Colon (tissue), 2 donors: Measurements from ENCODE around the gene CATSPERZ.
"Not testable (repeated sequence)": the region's sequence is repeated elsewhere in the genome, so short reads cannot be mapped to it uniquely, and the experiment has no call there.

Source experiments
- FAIRE-seq: peaks from 2 replicates; lab custom pipeline; 2012; peaks lifted over from hg19 to GRCh38; lab: Jason Lieb, UNC
- donor health status: control.
- donor health status: control.

Gene CATSPERZ

DNA sequence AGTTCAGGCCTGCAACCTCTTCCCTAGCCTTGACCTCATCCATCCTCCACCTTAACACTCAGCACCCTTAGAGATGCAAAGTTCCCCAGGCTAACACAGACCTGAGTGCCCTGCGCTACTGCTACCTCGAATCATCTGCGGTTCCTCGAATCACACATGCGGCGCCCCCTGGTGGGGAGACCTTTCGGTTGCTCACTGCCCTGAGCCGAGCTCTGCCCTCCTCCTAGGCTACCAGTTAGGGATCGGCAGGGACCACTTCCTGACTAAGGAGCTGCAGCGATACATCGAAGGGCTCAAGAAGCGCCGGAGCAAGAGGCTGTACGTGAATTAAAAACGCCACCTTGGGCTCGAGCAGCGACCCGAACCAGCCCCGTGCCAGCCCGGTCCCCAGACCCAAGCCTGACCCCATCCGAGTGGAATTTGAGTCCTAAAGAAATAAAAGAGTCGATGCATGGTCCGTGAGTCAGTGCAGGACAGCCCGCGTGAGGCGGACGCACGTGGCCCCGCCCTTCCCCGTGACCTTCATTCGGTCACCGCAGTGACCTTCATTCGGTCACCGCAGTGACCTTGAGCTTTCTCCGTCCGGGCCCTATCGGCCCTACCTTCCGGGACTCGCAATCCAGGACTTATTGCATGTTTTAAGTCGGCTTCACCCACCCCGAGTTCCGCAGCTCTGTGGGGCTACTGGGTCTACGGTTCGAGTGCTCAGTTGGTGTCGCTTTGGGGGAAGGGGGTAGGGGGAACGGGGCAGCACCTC, 4.3 kb downstream of the CATSPERZ start:
- FAIRE-seq, result no peak

DNA sequence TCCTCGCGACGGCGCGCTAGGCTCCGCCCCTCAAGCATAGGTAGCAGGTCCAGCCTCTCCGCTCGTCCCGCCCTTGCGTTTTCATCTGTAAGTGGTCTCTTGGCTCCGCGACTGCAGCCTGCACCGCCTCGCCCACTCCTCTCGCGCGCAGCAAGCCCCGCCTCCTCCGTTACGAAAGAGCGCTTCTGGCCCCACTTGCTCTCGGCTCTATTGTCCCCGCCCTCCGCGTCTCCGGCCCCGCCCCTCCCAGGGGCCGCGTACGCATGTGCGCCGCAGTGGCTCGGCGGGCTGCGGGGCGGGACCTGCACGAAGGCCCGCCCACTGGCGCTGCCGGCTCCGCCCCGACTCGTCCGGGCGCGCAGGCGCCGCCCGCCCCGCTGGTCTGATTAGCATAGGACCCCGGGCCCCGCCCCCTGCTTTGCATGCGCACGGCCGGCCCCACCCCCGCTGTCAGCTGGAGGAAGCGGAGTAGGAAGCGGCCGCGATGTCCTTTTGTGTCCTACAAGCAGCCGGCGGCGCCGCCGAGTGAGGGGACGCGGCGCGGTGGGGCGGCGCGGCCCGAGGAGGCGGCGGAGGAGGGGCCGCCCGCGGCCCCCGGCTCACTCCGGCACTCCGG, 5.0 kb downstream of the CATSPERZ start, which contains the start of gene ESRRA:
ESRRA (plus strand) TSS at position 450 of the 616 bp plus-strand sequence. CDS start 1,656 bp downstream, outside the sequence.
- no peak for FAIRE-seq

DNA sequence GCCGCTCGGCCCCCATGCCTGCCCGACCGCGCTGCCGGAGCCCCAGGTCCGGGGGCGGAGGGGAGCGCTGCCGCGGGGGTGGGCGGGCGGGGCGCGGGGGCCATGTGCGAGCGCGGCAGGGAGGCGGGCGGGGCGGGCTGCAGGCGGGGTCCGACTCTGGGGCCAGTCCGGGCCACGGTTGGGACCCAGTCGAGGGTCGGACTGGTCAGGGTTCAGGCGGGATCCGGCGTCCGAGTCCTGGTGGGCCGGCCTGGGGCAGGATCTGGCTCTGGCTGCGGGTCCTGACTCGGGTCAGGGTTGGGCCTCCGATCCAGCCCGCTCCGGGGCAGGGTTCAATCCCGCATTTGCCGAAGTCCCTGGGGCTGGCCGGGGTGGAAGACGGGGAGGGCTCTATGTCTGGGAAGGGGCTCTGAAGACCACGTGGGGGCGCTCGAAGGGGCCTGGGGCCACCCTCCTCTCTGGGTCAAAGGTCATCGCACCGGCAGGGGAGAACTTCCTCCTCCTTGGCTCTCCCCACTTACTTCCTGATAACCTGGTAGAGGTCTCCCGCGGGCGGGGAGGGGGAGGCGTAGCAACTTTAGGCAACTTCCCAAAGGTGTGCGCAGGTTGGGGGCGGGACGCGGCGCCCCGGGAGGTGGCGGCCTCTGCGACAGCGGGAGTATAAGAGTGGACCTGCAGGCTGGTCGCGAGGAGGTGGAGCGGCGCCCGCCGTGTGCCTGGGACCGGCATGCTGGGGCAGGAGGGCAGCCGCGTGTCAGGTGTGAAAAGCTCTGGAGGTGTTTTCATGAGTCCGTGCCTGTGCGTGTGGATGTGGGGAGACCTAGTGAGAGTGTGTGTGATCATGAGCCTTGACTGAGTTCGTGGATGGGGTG, 5.8 kb downstream of the CATSPERZ start:
- no peak for FAIRE-seq

DNA sequence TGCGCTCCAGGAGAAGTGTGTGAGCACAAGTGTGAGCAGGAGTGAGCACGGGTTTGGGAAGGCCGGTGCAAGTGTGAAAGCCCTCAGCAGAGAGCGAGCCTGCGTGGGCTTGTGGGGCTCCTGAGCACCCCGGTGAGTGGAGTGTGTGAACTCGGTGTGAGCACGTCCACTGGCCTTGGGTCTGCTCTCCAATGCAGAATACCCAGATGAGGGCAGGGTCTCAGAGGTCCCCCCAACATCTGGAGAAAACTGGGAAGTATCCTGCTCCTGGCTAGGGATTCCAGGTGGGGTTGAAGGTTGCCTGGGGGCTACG, 6.4 kb downstream of the CATSPERZ start:
- FAIRE-seq, result no peak

DNA sequence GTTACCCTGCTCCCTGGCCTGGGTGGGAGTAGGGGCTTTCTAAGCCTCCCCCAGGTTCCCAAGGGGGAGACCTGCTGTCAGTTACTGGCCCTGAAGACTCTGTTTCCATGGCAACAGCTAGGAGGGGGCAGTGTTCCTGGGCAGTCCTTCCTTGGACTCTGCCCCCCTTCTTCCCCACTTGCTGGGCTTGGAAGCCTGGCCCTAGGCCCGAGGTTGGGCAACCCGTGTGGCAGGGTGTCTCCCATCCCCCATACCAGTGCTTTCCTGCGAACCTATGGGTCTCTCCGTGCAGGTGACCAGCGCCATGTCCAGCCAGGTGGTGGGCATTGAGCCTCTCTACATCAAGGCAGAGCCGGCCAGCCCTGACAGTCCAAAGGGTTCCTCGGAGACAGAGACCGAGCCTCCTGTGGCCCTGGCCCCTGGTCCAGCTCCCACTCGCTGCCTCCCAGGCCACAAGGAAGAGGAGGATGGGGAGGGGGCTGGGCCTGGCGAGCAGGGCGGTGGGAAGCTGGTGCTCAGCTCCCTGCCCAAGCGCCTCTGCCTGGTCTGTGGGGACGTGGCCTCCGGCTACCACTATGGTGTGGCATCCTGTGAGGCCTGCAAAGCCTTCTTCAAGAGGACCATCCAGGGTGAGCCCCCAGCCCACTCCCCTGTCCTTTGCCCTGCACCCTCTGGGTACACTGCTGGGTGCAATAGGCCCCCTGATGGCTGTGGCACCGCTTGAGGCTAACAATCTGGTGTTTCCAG, 6.9 kb downstream of the CATSPERZ start:
- FAIRE-seq, result no peak

DNA sequence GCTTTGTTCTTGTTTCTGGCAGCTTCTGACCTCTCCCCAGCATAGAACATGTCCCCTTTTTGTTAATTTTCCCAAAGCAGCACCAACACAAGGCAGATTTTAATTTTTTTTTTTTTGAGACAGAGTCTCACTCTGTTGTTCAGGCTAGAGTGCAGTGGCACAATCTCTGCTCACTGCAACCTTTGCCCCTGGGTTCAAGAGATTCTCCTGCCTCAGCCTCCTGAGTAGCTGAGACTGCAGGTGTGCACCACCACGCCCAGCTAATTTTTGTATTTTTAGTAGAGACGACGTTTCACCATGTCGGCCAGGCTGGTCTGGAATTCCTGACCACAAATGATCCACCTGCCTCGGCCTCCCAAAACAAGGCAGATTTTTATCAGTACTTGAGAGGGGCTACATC, 7.6 kb downstream of the CATSPERZ start:
- not testable (repeated sequence) for FAIRE-seq

DNA sequence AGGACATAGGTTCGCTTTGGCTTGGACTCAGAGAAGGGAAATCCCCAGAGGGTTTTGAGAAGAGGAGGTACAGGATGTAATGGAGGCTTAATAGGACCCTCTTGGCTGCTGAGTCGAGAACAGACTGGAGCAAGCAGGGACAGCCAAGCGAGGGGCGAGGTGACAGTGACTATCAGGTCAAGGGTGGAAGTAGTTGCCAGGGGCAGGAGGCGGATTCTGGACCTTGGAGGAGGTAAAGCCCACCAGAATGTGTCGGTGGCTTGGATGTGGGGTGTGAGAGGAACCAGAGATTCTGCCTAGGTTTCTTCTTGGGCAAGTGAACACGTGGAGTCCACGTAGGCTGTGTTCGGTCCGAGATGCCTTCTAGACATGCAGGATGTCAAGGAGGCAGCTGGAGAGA, 12.8 kb downstream of the CATSPERZ start:
- no peak for FAIRE-seq

DNA sequence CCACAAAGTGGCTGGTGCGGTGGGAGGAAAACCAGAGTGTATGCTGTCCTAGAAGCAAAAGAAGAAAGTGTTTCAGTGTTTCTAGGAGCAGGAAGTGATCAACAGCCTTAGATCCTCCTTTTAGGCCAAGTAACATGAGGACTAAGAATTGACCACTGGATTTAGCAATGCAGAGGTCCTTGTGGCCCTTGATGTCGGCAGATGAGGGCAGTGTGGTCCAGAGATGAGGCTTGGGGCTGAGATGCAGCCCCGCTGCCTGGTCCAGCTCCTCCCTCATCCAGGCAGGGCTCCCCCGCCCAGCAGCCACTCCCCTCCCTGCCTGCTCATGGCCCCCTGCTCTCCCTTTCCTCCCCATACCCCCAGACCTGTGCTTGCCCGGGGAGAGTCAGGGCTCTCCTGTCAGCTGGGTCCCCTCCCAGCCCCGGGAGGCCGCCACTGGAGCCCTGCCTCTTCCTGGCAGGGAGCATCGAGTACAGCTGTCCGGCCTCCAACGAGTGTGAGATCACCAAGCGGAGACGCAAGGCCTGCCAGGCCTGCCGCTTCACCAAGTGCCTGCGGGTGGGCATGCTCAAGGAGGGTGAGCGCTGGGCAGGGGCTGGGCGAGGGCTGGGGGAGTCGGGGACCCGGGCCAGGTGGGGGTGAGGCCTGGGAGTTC, 13.5 kb downstream of the CATSPERZ start:
- FAIRE-seq, result no peak

DNA sequence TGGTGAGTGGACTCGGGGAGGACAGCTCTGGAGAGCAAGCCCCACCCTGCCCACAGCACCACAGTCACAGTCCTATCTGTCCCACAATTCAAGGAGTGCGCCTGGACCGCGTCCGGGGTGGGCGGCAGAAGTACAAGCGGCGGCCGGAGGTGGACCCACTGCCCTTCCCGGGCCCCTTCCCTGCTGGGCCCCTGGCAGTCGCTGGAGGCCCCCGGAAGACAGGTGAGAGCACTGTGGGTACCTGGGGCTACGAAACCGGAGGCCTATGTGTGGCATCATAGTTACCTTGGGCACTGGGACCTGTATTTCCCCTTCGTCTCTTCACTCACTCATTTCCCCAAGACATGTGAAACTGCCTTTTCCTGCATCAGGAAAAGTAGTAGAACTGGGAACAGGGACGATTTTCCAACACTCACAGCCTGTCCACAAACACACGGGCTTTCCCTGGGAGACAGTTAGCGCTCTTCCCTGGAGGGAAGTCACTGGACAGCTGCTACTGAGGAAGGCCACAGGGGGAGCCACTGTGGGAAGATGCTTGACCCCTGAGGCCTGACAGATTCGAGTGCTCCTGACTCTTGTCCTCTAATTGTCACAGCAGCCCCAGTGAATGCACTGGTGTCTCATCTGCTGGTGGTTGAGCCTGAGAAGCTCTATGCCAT, 14.1 kb downstream of the CATSPERZ start:
- FAIRE-seq, result no peak

DNA sequence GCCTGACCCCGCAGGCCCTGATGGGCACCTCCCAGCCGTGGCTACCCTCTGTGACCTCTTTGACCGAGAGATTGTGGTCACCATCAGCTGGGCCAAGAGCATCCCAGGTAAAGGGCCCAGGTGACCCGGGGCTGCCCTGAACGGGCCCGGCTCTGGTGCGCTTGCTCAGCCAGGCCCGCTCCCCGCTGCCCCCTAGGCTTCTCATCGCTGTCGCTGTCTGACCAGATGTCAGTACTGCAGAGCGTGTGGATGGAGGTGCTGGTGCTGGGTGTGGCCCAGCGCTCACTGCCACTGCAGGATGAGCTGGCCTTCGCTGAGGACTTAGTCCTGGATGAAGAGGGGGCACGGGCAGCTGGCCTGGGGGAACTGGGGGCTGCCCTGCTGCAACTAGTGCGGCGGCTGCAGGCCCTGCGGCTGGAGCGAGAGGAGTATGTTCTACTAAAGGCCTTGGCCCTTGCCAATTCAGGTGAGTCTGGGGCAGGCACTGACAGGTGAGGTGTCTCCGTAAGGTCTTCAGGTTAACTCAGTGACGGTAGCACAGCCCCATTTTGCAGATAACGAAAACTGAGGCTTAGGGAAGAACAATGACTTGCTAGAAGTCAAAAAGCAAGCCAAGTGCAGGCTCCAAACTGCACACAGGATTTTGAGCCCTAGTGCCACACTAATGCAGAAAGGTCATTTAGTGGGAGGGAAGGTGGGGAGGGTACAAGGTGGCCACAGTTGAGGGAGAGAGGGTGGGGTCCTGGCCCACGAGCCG, 14.8 kb downstream of the CATSPERZ start:
- FAIRE-seq, result no peak

DNA sequence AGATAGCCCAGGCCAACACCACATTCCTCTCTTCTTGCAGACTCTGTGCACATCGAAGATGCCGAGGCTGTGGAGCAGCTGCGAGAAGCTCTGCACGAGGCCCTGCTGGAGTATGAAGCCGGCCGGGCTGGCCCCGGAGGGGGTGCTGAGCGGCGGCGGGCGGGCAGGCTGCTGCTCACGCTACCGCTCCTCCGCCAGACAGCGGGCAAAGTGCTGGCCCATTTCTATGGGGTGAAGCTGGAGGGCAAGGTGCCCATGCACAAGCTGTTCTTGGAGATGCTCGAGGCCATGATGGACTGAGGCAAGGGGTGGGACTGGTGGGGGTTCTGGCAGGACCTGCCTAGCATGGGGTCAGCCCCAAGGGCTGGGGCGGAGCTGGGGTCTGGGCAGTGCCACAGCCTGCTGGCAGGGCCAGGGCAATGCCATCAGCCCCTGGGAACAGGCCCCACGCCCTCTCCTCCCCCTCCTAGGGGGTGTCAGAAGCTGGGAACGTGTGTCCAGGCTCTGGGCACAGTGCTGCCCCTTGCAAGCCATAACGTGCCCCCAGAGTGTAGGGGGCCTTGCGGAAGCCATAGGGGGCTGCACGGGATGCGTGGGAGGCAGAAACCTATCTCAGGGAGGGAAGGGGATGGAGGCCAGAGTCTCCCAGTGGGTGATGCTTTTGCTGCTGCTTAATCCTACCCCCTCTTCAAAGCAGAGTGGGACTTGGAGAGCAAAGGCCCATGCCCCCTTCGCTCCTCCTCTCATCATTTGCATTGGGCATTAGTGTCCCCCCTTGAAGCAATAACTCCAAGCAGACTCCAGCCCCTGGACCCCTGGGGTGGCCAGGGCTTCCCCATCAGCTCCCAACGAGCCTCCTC, 15.7 kb downstream of the CATSPERZ start:
- FAIRE-seq, result not testable (repeated sequence)

DNA sequence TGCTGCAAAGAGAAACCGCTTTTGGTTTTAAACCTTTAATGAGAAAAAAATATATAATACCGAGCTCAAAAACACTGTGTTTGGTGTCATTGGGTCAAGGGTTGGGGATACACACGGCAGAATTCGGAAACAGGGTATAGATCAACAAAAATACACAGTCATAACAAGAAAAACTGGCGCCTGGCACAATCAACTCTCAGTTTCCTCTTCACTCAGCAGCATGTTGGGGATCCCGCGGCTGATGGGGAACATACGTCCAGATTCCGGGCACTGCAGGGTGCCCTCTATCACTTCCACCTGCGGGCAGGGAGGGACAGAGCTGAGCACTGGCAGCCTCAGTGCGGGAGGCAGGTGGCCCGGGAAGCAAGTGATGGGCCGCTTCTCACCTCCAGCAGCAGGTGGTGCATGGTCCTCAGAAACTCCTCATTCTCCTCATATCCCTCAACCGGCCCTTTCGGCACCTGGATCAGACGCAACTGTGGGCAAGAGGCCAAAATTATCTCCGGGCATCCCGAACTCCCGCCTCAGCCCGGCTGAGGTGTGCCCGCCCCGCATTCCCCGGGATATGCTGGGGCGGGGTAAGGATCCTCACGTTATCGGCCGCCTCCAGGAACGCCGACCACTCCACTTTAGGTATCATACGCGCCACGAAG, 16.6 kb downstream of the CATSPERZ start:
- FAIRE-seq, result no peak

DNA sequence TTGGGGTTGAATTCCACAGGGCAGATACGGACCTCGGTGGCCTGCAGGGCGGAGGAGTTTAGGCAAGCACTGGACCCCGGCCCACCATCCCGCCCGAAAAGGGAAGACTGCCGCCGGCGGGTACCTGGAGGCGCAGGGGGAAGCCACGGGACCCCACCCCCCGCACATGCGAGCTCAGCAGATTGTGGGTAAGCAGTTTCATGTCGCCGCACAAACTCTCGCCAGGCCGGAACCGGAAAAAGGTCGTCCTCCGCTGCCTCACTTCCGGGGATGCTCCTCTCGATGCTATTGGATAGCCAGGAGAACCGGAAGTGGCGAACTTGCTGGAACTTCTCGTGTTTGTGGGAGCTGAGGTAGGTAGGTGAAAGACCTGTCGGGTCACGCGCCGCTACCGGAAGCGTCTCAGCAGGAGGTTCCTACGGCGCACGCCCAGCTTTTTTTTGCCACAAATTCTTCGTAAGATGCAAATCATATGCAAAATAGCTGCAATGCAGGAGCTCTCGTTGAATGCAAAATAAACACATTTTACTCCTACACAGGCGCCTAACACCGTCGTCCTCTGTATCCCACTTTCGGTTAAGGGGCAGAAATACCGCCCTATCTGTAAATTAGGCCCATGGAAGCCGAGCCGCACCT, 17.3 kb downstream of the CATSPERZ start, which contains the start of gene TRMT112:
TRMT112 (minus strand) TSS at position 235 of the 636 bp plus-strand sequence; CDS start at position 202, 33 bp downstream.
- peak; percentile 5 for FAIRE-seq

DNA sequence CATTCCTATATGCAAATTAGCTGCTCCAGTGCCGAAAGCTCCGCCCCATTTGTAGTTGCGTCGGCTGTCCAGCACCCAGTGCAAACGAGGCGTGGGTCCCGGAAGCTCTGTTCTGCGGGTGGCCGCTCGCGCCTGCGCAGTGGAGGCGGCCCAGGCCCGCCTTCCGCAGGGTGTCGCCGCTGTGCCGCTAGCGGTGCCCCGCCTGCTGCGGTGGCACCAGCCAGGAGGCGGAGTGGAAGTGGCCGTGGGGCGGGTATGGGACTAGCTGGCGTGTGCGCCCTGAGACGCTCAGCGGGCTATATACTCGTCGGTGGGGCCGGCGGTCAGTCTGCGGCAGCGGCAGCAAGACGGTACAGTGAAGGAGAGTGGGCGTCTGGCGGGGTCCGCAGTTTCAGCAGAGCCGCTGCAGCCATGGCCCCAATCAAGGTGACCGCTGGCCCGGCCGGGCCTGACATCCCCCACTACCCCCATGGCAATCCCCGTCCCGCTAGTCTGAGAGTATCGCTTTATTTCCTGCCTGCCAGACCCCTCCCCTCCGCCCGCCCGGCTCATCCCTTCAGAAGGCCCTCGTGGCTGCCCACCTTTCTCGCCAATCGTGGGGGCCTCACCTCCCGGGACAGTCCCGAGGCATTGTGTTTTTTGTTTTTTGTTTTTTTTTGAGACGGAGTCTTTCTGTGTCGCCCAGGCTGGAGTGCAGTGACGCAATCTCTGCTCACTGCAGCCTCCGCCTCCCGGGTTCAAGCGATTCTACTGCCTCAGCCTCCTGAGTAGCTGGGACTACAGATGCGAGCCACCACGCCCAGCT, 18.0 kb downstream of the CATSPERZ start, which contains the start of gene PRDX5:
PRDX5 (plus strand) TSS at position 161 of the 805 bp plus-strand sequence; CDS start at position 256, 95 bp downstream.
- FAIRE-seq, result no peak

DNA sequence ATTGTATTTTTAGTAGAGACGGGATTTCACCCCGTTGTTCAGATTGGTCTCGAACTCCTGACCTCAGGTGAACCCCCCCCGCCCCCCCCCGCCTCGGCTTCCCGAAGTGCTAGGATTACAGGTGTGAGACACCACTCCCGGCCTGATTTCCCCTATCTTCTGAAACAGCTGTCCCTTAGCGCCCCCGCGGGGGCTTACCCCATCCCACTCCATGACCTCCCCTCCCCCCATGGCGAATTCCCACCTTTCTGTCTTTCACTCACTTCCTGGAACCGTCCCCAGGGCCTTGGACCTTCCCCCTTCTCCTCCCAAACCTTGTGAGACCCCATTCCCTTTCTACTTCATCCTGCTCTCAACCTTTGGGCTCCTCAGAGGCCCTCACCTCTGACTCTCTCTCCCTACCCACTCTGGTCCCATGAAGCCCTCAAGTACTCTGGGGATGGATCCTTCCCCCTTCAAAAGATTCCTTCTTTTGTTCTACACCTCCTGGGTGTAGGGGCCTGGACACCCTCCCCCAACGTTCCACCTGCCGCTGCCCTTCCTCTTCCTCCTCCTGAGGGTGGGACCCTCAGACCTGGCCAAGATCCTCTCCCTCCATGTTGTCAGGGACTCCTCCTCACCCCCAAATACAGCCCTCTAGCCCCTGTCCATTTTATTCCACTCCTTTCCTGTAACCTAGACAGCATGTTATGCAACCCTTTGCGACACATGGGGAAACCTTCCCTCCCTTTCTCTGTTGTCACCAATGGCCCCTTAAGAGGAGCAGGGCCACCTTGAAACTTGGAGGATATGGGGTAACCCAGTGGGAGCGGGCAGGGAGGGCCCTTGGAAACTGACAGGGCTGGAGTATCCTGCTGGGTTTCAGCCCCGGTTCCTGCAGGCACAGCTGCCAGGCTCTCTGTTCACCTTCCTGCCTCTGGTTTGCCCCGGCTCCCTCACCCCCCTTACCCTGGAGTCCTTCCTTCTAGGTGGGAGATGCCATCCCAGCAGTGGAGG, 18.9 kb downstream of the CATSPERZ start:
- no peak for FAIRE-seq

DNA sequence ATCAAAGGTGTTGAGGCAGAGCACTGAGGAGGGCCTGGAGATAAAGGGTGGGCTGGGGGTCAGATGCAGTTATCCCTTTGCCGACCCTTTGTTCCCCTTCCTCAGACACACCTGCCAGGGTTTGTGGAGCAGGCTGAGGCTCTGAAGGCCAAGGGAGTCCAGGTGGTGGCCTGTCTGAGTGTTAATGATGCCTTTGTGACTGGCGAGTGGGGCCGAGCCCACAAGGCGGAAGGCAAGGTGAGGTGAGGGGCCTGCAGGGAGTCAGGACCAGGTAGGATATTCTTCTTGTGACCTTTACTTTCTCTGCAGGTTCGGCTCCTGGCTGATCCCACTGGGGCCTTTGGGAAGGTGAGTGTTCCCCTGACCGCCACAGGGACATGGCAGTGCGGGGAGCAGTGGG, 20.4 kb downstream of the CATSPERZ start:
- no peak for FAIRE-seq
